ENCODE results near the gene PPARD.
"Not testable (repeated sequence)": the region's sequence is repeated elsewhere in the genome, so short reads cannot be mapped to it uniquely, and the experiment has no call there.

The PPARD gene

GRCh38 chr6:35438378-35439065 is 96.2 kb downstream of the PPARD start:
- not testable (repeated sequence) for DNase-seq (ENCODE audit: low read depth in 2 of 2)

GRCh38 chr6:35439308-35439707 is 97.0 kb downstream of the PPARD start:
- no peak for DNase-seq (ENCODE audit: low read depth in 2 of 2)

GRCh38 chr6:35441205-35441604 is 98.8 kb downstream of the PPARD start:
- DNase-seq (ENCODE audit: low read depth in 2 of 2): no peak

- DNase-seq (ENCODE audit: low read depth in 2 of 2): no peak
Observed at GRCh38 chr6:35441642-35442041, 99.3 kb downstream of the PPARD start.

GRCh38 chr6:35442693-35443092 is 100.3 kb downstream of the PPARD start:
- no peak for DNase-seq (ENCODE audit: low read depth in 2 of 2)

- no peak for DNase-seq (ENCODE audit: low read depth in 2 of 2)
Observed at GRCh38 chr6:35443341-35444030, 101.1 kb downstream of the PPARD start.

- no peak for DNase-seq (ENCODE audit: low read depth in 2 of 2)
Observed at GRCh38 chr6:35445691-35446090, 103.3 kb downstream of the PPARD start.

GRCh38 chr6:35448191-35448590 is 105.8 kb downstream of the PPARD start:
- no peak for DNase-seq (ENCODE audit: low read depth in 2 of 2)

- no peak for DNase-seq (ENCODE audit: low read depth in 2 of 2)
Observed at GRCh38 chr6:35449287-35449881, 107.0 kb downstream of the PPARD start.

- DNase-seq (ENCODE audit: low read depth in 2 of 2): no peak
Observed at GRCh38 chr6:35451354-35452182, 109.2 kb downstream of the PPARD start.

GRCh38 chr6:35452183-35453090 is 110.1 kb downstream of the PPARD start, which contains the start of gene FANCE:
FANCE (plus strand) TSS chr6:35452338; CDS start chr6:35452546, 208 bp downstream.
- peak; percentile 62 to 66 for DNase-seq (ENCODE audit: low read depth in 2 of 2)

GRCh38 chr6:35453236-35453635 is 110.9 kb downstream of the PPARD start:
- no peak for DNase-seq (ENCODE audit: low read depth in 2 of 2)

- no peak for DNase-seq (ENCODE audit: low read depth in 2 of 2)
Observed at GRCh38 chr6:35454391-35455110, 112.2 kb downstream of the PPARD start.

GRCh38 chr6:35457907-35458306 is 115.5 kb downstream of the PPARD start:
- DNase-seq (ENCODE audit: low read depth in 2 of 2): no peak

- no peak for DNase-seq (ENCODE audit: low read depth in 2 of 2)
Observed at GRCh38 chr6:35461270-35461669, 118.9 kb downstream of the PPARD start.

- DNase-seq (ENCODE audit: low read depth in 2 of 2): no peak
Observed at GRCh38 chr6:35463292-35463691, 120.9 kb downstream of the PPARD start.

GRCh38 chr6:35465646-35466045 is 123.3 kb downstream of the PPARD start:
- DNase-seq (ENCODE audit: low read depth in 2 of 2): no peak

GRCh38 chr6:35468181-35468979 is 126.0 kb downstream of the PPARD start, which contains the start of gene RPL10A:
RPL10A (plus strand) TSS chr6:35468401; CDS start chr6:35468435, 34 bp downstream.
- peak; percentile 91 to 92 for DNase-seq (ENCODE audit: low read depth in 2 of 2)

Measured in fibroblast of skin of left biceps (primary cell).